DOHH2 (cell line): Measurements from ENCODE around the gene ROBO1.

ENCODE experiments used
- EZH2phosphoT487 ChIP-seq: fragments of 200-600 bp; sonication (generic); IDR thresholded peaks from 2 replicates; pipeline ENCODE4 v1.6.1; 2017; ENCODE audit warnings: borderline replicate concordance, mild to moderate bottlenecking, antibody characterized with exemption, low read length, moderate library complexity, mixed read lengths
- TF ChIP-seq, protein P1 (sequence below): fragments of 200-600 bp; sonication (generic); IDR thresholded peaks from one replicate; pipeline ENCODE4 v1.5.1; 2014; ENCODE audit warnings: antibody characterized with exemption, mild to moderate bottlenecking, low read depth, low read length; ENCODE audit not compliant: poor library complexity, severe bottlenecking

DNA sequence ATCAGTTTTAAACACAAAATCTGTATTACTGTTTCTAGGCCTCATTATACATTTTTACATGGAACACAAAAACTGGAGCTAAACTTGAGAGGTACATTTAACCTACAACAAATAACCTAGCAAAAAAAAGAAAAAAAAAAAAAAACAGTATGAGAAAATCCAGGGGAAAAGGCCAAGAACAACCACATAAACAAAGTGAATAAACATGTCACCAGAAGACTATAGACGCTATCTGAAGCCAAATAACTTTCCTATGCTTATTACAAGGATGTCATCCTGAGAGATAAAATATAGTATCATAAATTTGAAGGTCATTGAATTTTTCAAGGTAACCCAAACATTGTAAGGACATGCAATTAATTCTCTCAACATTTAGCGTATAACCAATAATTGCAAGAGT lies 911.6 kb downstream of the ROBO1 start:
- TF ChIP-seq, protein P1, sequence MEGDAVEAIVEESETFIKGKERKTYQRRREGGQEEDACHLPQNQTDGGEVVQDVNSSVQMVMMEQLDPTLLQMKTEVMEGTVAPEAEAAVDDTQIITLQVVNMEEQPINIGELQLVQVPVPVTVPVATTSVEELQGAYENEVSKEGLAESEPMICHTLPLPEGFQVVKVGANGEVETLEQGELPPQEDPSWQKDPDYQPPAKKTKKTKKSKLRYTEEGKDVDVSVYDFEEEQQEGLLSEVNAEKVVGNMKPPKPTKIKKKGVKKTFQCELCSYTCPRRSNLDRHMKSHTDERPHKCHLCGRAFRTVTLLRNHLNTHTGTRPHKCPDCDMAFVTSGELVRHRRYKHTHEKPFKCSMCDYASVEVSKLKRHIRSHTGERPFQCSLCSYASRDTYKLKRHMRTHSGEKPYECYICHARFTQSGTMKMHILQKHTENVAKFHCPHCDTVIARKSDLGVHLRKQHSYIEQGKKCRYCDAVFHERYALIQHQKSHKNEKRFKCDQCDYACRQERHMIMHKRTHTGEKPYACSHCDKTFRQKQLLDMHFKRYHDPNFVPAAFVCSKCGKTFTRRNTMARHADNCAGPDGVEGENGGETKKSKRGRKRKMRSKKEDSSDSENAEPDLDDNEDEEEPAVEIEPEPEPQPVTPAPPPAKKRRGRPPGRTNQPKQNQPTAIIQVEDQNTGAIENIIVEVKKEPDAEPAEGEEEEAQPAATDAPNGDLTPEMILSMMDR: no peak
- TF ChIP-seq EZH2phosphoT487: no peak
